ENCODE data around the gene FAM210B. TPM values are rescaled to one million over a fixed set of nuclear protein-coding genes. Genes with fewer than 3 reads are reported as not detected.

FAM210B gene
- total and polyA plus RNA-seq, 9 of the 15 experiments (the other 6 are each of a cell fraction or from before 2014, with no cell fraction given), result 12.1 to 87.3 (median 47.6) TPM

DNA sequence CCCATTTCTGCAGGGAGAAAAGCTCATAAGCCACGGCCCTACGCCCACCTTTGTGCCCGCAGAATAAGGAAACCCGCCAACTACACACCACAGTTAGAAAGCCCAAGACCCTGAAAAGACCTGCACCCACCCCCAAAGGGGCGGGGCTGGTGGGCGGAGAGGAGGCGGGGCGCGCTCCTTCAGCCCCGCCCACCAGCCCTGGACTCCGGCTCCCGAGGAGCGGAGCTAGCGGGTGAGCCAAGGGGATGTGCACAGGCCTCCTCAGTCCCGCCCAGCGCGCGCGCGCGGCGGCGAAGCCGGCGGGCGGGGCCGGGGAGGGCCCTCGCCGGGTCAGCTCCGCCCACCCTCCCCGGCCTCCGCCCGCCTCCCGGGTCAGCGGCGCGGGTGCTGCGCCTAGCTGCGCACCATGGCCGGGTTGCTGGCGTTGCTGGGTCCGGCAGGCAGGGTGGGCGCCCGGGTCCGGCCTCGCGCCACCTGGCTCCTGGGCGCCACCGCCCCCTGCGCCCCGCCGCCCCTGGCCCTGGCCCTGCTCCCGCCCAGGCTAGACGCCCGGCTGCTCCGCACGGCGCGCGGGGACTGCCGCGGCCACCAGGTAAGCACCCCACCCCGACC lies at the start of gene FAM210B (continued):
- TF ChIP-seq HDAC1 (IDR thresholded peaks at IDR 0.05), result no peak
- TF ChIP-seq EGR1 (conservative IDR thresholded peaks at IDR 0.05), result peak; percentile 82
- no peak for TF ChIP-seq TAL1 (IDR thresholded peaks at IDR 0.05)
- TF ChIP-seq CC2D1A (IDR thresholded peaks at IDR 0.05), result no peak
- TF ChIP-seq ZNF354B (CRISPR knock-in tag; IDR thresholded peaks at IDR 0.05), result no peak
- TF ChIP-seq XRCC3 (IDR thresholded peaks at IDR 0.05), result no peak
- TF ChIP-seq, protein P1, sequence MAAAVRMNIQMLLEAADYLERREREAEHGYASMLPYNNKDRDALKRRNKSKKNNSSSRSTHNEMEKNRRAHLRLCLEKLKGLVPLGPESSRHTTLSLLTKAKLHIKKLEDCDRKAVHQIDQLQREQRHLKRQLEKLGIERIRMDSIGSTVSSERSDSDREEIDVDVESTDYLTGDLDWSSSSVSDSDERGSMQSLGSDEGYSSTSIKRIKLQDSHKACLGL (CRISPR knock-in tag; IDR thresholded peaks at IDR 0.05; ENCODE audit: borderline replicate concordance, poor library complexity, severe bottlenecking), result no peak
- TF ChIP-seq RBM34 (IDR thresholded peaks at IDR 0.05; ENCODE audit: borderline replicate concordance, insufficient read depth, low read length), result no peak
- no peak for TF ChIP-seq YBX1 (IDR thresholded peaks at IDR 0.05)
- no peak for TF ChIP-seq CBFB (CRISPR knock-in tag; IDR thresholded peaks at IDR 0.05)
- no peak for TF ChIP-seq NFIC (IDR thresholded peaks at IDR 0.05)
- TF ChIP-seq, protein P2, sequence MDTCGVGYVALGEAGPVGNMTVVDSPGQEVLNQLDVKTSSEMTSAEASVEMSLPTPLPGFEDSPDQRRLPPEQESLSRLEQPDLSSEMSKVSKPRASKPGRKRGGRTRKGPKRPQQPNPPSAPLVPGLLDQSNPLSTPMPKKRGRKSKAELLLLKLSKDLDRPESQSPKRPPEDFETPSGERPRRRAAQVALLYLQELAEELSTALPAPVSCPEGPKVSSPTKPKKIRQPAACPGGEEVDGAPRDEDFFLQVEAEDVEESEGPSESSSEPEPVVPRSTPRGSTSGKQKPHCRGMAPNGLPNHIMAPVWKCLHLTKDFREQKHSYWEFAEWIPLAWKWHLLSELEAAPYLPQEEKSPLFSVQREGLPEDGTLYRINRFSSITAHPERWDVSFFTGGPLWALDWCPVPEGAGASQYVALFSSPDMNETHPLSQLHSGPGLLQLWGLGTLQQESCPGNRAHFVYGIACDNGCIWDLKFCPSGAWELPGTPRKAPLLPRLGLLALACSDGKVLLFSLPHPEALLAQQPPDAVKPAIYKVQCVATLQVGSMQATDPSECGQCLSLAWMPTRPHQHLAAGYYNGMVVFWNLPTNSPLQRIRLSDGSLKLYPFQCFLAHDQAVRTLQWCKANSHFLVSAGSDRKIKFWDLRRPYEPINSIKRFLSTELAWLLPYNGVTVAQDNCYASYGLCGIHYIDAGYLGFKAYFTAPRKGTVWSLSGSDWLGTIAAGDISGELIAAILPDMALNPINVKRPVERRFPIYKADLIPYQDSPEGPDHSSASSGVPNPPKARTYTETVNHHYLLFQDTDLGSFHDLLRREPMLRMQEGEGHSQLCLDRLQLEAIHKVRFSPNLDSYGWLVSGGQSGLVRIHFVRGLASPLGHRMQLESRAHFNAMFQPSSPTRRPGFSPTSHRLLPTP (IDR thresholded peaks at IDR 0.05; ENCODE audit: borderline replicate concordance, extremely low read depth, insufficient read length), result no peak
- TF ChIP-seq NR3C1 (CRISPR knock-in tag; IDR thresholded peaks at IDR 0.05), result no peak
- TF ChIP-seq FOXK2 (conservative IDR thresholded peaks at IDR 0.05 in 1 of 2, IDR thresholded peaks at IDR 0.05 in 1 of 2; ENCODE audit: low read depth in 2 of 2), result no peak
- TF ChIP-seq MTF1 (CRISPR knock-in tag; IDR thresholded peaks at IDR 0.05; ENCODE audit: borderline replicate concordance), result no peak
- TF ChIP-seq KHSRP (IDR thresholded peaks at IDR 0.05), result no peak
- TF ChIP-seq ZNF444 (CRISPR knock-in tag; IDR thresholded peaks at IDR 0.05), result no peak
- no peak for TF ChIP-seq HSF4 (CRISPR knock-in tag; IDR thresholded peaks at IDR 0.05; ENCODE audit: borderline replicate concordance)
- 0 out of 2 replicates have a peak, but pooled peaks have one; percentile 28 for TF ChIP-seq GATAD2B (IDR thresholded peaks at IDR 0.05; ENCODE audit: borderline replicate concordance)
- TF ChIP-seq, protein P3, sequence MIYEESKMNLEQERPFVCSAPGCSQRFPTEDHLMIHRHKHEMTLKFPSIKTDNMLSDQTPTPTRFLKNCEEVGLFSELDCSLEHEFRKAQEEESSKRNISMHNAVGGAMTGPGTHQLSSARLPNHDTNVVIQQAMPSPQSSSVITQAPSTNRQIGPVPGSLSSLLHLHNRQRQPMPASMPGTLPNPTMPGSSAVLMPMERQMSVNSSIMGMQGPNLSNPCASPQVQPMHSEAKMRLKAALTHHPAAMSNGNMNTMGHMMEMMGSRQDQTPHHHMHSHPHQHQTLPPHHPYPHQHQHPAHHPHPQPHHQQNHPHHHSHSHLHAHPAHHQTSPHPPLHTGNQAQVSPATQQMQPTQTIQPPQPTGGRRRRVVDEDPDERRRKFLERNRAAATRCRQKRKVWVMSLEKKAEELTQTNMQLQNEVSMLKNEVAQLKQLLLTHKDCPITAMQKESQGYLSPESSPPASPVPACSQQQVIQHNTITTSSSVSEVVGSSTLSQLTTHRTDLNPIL (CRISPR knock-in tag; IDR thresholded peaks at IDR 0.05), result no peak
- TF ChIP-seq ZBTB8A (IDR thresholded peaks at IDR 0.05; ENCODE audit: partially characterized antibody), result no peak
- TF ChIP-seq, protein P4, sequence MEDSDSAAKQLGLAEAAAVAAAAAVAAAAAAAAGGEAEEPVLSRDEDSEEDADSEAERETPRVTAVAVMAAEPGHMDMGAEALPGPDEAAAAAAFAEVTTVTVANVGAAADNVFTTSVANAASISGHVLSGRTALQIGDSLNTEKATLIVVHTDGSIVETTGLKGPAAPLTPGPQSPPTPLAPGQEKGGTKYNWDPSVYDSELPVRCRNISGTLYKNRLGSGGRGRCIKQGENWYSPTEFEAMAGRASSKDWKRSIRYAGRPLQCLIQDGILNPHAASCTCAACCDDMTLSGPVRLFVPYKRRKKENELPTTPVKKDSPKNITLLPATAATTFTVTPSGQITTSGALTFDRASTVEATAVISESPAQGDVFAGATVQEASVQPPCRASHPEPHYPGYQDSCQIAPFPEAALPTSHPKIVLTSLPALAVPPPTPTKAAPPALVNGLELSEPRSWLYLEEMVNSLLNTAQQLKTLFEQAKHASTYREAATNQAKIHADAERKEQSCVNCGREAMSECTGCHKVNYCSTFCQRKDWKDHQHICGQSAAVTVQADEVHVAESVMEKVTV (CRISPR knock-in tag; IDR thresholded peaks at IDR 0.05), result no peak
- TF ChIP-seq RBBP5 (IDR thresholded peaks at IDR 0.05; ENCODE audit: borderline replicate concordance, insufficient read depth, low read length, poor library complexity, severe bottlenecking), result no peak
- TF ChIP-seq PYGO2 (tag; IDR thresholded peaks at IDR 0.05), result no peak
